LNCAP (cell line): ENCODE data around the gene FBXO44.

Source experiments
- CTCF ChIP-seq: fragments of 450-650 bp; IDR thresholded peaks from 2 replicates; pipeline ENCODE4 v1.5.1; 2017; ENCODE audit warnings: mild to moderate bottlenecking

The FBXO44 gene

GRCh38 chr1:11649237-11649623 lies 5.4 kb upstream of the FBXO44 start:
- TF ChIP-seq CTCF = no peak

- no peak for TF ChIP-seq CTCF
Measured at GRCh38 chr1:11649624-11650330, 4.9 kb upstream of the FBXO44 start.

DNA sequence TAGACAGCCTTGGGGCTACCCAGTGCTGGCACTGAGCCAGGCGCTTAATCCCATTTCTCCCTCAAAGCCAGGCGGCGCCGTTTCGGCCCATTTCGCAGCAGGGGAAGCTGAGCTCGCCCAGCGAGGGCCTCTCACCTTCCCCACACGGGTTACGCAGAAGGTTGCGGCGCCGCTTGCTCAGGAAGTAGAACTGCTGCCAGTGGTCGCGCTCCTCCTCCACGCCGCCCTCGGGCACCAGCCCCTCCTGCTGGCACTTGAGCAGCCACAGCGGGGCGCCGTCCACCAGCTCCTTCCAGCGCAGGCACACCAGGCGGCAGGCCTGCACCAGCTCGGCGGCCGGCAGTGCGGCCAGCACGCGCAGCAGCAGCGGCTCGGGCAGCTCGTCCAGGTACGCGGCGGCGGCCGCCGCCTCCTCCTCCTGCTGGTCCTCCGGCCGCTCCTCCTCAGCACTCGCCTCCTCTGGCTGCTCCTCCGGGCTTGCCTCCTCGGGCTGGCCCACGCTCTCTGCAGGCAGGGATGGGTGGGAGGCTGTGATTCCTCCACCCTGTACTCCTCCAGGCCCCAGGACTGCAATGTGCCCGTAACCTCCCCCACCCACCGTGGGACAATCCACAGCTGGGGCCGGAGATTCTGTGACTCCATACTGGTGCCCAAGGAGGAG lies 4.2 kb upstream of the FBXO44 start:
- TF ChIP-seq CTCF = no peak

GRCh38 chr1:11651017-11651416 lies 3.7 kb upstream of the FBXO44 start:
- no peak for TF ChIP-seq CTCF

DNA sequence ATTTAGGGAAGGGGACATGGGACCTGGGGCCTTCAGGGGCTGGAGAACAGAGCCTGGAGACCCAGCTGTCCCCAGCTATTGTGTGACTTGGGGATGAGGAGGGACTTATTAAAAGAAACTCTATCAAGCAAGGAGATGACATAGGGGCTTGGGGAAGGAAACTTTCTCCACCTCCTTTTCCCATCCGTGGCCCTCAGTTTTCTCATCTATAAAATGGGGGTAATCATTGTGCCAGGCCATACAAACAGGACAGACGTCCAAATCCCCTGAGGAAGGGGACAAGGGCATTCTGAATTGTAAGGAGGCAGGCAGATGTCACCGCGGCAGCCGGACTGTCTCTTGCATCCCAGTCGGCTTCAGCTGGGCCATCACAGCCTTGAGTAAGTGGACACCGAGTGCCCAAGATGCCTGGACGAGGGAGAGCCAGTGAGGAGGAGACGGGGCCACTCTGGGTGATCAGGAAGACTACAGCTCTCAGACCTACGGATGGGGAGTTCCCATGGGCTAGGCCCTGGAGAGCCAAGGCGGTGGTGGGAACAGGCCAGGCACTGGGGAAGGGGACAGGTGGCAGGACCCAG lies 2.4 kb upstream of the FBXO44 start:
- TF ChIP-seq CTCF = no peak

- no peak for TF ChIP-seq CTCF
Measured at GRCh38 chr1:11653101-11653860, 1.4 kb upstream of the FBXO44 start.

- TF ChIP-seq CTCF = no peak
Measured at GRCh38 chr1:11653861-11654136, 878 bp upstream of the FBXO44 start.
